ENCODE data around the gene CHAC1. TPM values are rescaled to one million over a fixed set of nuclear protein-coding genes. Genes with fewer than 3 reads are reported as not detected.
A peak's percentile ranks its signal among the peaks of the same experiment; 100 is the strongest.

The CHAC1 gene
- total RNA-seq, 2 experiments from 2014 or later = 19.8 to 20.2 TPM

DNA sequence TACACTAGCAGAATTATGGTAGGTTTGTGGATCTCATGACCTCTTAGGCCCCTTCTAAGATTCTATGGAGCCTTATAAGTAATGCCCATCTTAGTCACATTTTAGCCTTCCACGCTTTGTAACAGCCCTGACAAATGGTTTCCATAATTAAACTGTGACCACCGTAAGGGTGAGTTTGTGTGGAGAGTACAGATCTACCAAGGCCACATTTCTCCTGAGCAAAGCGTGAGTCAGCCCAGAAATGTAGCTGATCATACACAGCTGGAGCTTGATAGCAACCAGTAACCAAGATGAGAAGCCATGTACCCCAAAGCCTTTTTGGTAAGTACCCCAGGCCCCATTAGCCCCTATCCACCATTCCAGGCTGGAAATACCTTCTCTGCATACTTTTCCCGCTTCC is 31.7 kb downstream of the CHAC1 start:
- intact Hi-C loops (cut with micrococcal nuclease) = no loop called here
- no peaks in the 10 kb centered on the region for H3K27me3 Mint-ChIP-seq (ENCODE audit: low read depth)
- no peak overlapping the region for H3K4me3 Mint-ChIP-seq
- no peaks in the 10 kb centered on the region for H3K9me3 Mint-ChIP-seq
- no peak for DNase-seq
- peaks cover 50% of the 10 kb centered on the region for H3K36me3 Mint-ChIP-seq (ENCODE audit: low read depth)
- H3K27ac Mint-ChIP-seq = no peak overlapping the region
- CTCF ChIA-PET = interaction anchor here (1.0 kb wide), 1 partner anchor 8 kb away, joined by 3 read pairs; no protein-coding TSS in a partner anchor
- H3K4me1 Mint-ChIP-seq (ENCODE audit: low read depth) = peaks cover 1% of the 10 kb centered on the region

DNA sequence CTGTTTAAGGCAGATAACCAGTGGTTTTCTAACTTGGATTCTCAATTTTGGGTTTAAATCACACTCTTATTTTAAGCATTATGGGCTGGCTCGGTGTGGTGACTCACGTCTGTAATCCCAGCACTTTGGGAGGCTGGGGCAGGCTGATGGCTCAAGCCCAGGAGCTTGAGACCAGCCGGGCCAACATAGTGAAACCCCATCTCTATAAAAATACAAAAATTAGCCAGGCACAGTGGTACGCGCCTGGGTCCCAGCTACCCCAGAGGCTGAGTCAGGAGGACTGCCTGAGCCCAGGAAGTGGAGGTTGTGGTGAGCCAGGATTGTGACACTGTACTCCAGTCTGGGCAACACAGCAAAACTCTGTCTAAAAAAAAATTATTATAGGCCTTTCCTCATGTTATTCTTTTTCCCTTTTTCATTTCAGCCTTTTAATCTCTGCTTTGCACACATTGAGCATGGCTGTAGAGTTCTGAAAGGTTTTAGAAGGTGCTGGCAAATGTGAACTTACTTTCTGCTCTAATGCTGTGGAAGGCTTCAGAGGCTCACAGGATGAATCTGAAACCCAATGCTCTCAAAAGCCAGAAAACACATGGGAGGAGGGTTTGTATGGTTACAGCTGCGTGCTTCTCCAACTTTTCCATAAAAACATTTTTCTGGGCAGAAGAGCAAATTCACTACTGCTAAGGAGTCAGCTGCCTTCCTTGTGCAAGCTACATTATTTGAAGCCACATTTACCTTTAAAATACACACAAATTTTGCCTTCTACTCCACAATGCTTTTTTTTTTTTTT is 32.5 kb downstream of the CHAC1 start:
- H3K9me3 Mint-ChIP-seq = no peaks in the 10 kb centered on the region
- H3K36me3 Mint-ChIP-seq (ENCODE audit: low read depth) = peaks cover 50% of the 10 kb centered on the region
- peaks cover 9% of the 10 kb centered on the region for H3K4me1 Mint-ChIP-seq (ENCODE audit: low read depth)
- H3K27ac Mint-ChIP-seq = no peak overlapping the region
- CTCF ChIA-PET = interaction anchor here (1.0 kb wide), 1 partner anchor 8 kb away, joined by 3 read pairs; no protein-coding TSS in a partner anchor
- no peaks in the 10 kb centered on the region for H3K27me3 Mint-ChIP-seq (ENCODE audit: low read depth)
- no peak for DNase-seq
- H3K4me3 Mint-ChIP-seq = no peak overlapping the region
- intact Hi-C loops (cut with micrococcal nuclease) = no loop called here

DNA sequence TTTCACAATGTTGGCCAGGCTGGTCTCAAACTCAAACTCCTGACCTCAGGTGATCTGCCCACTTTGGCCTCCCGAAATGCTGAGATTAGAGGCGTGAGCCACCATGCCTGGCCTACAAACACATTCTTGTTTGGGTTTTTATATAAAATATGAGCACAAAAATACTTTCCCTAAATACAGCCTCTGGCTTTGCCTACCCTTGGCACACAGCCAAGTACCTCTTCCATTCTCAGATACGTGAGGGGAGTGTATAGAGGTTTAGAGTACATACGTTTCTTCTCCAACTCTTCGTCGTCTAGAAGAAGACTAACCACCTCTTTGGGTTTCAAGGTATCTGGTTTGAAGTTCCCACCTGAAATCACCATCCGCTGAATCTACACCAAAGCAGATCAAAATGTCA is 33.5 kb downstream of the CHAC1 start:
- Mint-ChIP-seq H3K9me3 (no peaks in the 10 kb centered on the region), H3K4me1 (ENCODE audit: low read depth) (peaks cover 15% of the 10 kb centered on the region), H3K27ac (no peak overlapping the region), H3K4me3 (no peak overlapping the region), H3K27me3 (ENCODE audit: low read depth) (no peaks in the 10 kb centered on the region), H3K36me3 (ENCODE audit: low read depth) (peaks cover 49% of the 10 kb centered on the region)
- CTCF ChIA-PET = no interaction called here
- intact Hi-C loops (cut with micrococcal nuclease) = no loop called here
- DNase-seq = no peak

DNA sequence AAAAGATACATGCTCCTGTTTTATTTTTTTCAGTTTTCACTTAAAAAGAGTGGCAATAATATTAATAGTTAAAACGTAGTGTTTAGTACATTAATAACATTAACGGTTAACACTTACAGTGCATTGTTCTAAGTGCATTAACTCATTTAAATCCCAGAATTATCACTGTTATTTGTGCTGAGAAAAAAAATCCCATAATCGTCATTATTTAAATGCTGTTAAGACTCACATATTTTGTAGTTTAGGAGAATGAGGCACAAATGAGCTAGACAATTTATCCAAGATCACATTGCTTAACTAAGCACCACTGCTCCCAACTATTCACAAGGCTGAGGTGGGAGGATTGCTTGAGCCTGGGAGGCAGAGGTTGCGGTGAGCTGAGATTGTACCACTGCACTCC is 34.9 kb downstream of the CHAC1 start:
- Mint-ChIP-seq H3K4me1 (ENCODE audit: low read depth) (peaks cover 15% of the 10 kb centered on the region), H3K36me3 (ENCODE audit: low read depth) (peaks cover 41% of the 10 kb centered on the region)
- intact Hi-C loops (cut with micrococcal nuclease) = no loop called here

DNA sequence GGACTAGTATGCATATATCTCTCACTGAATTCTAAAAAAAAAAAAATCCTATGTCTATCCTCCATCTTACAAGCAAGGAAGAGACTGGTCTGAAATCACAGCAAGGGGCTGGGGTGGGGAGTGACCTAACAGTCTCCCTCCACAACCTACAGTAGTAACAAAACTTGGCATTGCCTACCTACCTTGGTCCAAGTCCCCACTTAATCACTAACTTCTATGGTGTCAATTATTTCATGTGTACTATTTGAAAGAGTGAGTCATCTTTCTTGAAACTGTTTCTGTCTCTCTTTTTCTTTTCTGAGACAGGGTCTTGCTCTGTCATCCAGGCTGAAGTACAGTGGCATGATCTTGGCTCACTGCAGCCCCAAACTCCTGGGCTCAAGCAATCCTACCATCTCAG is 36.8 kb downstream of the CHAC1 start:
- CTCF ChIA-PET = interaction anchor here (1.3 kb wide), 1 partner anchor 83 kb away, joined by 3 read pairs; no protein-coding TSS in a partner anchor
- DNase-seq = no peak
- no peaks in the 10 kb centered on the region for H3K27me3 Mint-ChIP-seq (ENCODE audit: low read depth)
- peaks cover 15% of the 10 kb centered on the region for H3K4me1 Mint-ChIP-seq (ENCODE audit: low read depth)
- H3K27ac Mint-ChIP-seq = peak overlapping the region; percentile 48
- intact Hi-C loops (cut with micrococcal nuclease) = no loop called here
- no peak overlapping the region for H3K4me3 Mint-ChIP-seq
- peaks cover 32% of the 10 kb centered on the region for H3K36me3 Mint-ChIP-seq (ENCODE audit: low read depth)
- H3K9me3 Mint-ChIP-seq = no peaks in the 10 kb centered on the region

More for the DNA sequence above, 34.9 kb downstream of the CHAC1 start:
- Mint-ChIP-seq H3K27me3 (ENCODE audit: low read depth) (no peaks in the 10 kb centered on the region), H3K4me3 (no peak overlapping the region), H3K27ac (no peak overlapping the region), H3K9me3 (no peaks in the 10 kb centered on the region)
- CTCF ChIA-PET = interaction anchor here (1.0 kb wide), 1 partner anchor 46 kb away, joined by 3 read pairs; no protein-coding TSS in a partner anchor
- DNase-seq = no peak

DNA sequence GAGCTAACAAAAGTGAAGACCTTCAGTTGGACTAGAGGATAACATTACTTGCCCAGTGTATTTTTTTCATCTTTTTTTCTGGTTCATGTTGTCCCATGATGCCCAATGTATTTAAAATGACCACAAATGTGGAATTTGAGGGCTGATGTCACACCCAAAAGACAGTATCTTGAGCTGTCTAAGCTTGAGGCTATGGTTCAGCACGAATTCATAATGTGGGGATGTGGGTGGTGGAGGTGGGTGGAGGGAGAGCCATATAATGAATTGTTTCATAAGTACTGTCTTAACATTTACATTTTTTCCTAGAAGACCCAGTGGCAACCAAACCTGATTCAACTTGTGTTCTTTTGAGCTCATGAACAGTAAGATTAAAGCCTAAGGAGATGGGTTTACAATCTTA is 37.5 kb downstream of the CHAC1 start:
- intact Hi-C loops (cut with micrococcal nuclease) = no loop called here
- Mint-ChIP-seq H3K36me3 (ENCODE audit: low read depth) (peaks cover 35% of the 10 kb centered on the region), H3K27me3 (ENCODE audit: low read depth) (no peaks in the 10 kb centered on the region), H3K4me3 (no peak overlapping the region), H3K9me3 (no peaks in the 10 kb centered on the region), H3K27ac (no peak overlapping the region), H3K4me1 (ENCODE audit: low read depth) (peaks cover 15% of the 10 kb centered on the region)
- DNase-seq = no peak
- CTCF ChIA-PET = interaction anchor here (0.6 to 1.4 kb wide), 7 partner anchors 68 to 261 kb away, joined by 3 to 5 read pairs (median 3); no protein-coding TSS in a partner anchor

DNA sequence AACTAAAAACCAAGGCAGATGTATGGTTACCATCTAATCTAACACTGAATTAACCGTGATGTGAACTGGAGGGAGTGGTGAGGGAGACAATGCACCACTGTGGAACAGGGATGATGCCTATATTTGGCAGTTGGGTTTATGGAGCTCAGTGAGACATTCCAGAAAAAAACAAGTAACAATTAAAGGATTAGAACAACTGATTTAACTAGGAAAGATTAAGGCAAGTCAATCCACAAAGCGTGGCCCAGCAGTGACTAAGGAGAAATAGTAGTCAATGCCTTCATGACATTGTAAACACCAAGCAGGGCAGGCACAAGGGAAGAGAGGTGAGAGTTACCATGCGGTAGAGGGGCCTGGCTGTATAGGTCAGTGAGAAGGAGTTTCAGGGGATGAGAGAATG is 38.1 kb downstream of the CHAC1 start:
- CTCF ChIA-PET = interaction anchor here (0.6 to 1.4 kb wide), 5 partner anchors 67 to 193 kb away, joined by 3 to 5 read pairs (median 4); no protein-coding TSS in a partner anchor
- H3K36me3 Mint-ChIP-seq (ENCODE audit: low read depth) = peaks cover 37% of the 10 kb centered on the region
- no peak overlapping the region for H3K27ac Mint-ChIP-seq

DNA sequence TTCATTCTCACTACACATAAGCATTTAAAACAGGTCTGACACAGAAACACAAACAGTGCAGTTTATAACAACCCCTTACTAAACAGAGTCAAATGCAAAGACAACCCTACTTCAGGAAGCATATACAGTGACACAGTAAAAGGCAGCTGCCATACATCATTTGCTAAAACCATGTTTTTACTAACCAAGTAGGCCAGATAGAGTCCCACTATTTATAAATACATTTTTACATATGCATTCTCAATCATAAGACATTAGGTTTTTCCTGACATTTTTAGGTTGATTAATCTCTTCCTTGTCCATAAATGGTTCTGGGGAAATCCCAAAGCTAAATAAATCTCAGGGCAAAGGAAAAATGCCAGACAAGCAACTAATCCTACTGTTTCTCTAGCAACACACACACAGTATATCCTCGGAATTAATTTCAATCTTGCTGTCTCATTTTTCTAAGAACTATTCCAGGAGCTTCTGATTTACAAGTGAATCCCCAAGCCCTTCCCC is 39.0 kb downstream of the CHAC1 start:
- CTCF ChIA-PET = no interaction called here
- H3K4me1 Mint-ChIP-seq (ENCODE audit: low read depth) = peaks cover 15% of the 10 kb centered on the region
- no peak overlapping the region for H3K4me3 Mint-ChIP-seq
- no peak overlapping the region for H3K27ac Mint-ChIP-seq
- DNase-seq = no peak
- H3K27me3 Mint-ChIP-seq (ENCODE audit: low read depth) = no peaks in the 10 kb centered on the region
- H3K36me3 Mint-ChIP-seq (ENCODE audit: low read depth) = peaks cover 34% of the 10 kb centered on the region
- H3K9me3 Mint-ChIP-seq = no peaks in the 10 kb centered on the region
- intact Hi-C loops (cut with micrococcal nuclease) = no loop called here

More for the DNA sequence above, 38.1 kb downstream of the CHAC1 start:
- intact Hi-C loops (cut with micrococcal nuclease) = no loop called here
- no peak for DNase-seq
- Mint-ChIP-seq H3K9me3 (no peaks in the 10 kb centered on the region), H3K27me3 (ENCODE audit: low read depth) (no peaks in the 10 kb centered on the region), H3K4me3 (no peak overlapping the region), H3K4me1 (ENCODE audit: low read depth) (peaks cover 15% of the 10 kb centered on the region)

- intact Hi-C loops (cut with micrococcal nuclease) = no loop called here
- H3K4me3 Mint-ChIP-seq = no peak overlapping the region
- H3K9me3 Mint-ChIP-seq = no peaks in the 10 kb centered on the region
- peaks cover 15% of the 10 kb centered on the region for H3K4me1 Mint-ChIP-seq (ENCODE audit: low read depth)
- H3K27ac Mint-ChIP-seq = no peak overlapping the region
- CTCF ChIA-PET = no interaction called here
- H3K27me3 Mint-ChIP-seq (ENCODE audit: low read depth) = no peaks in the 10 kb centered on the region
- H3K36me3 Mint-ChIP-seq (ENCODE audit: low read depth) = peaks cover 32% of the 10 kb centered on the region
- no peak for DNase-seq
Observed at GRCh38 chr15:40992825-40993224, 39.6 kb downstream of the CHAC1 start.

DNA sequence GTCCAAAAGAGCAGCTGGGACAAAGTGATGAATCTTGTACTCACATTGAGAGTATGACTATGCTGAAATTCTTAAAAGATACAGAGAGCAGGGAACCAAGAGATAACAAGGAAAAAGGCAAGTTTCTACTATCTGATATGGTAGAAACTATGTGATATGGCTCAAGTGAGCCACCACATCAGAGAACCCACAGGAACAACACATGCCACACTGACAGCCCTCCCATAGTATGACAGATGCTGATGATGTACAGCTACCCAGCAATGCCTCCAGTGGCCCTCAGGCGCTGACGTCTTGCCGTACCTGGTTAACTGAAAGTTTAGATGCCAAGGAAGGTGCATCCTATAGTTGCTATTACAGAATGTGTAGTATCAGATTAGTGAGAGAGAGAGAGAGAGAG is 42.4 kb downstream of the CHAC1 start:
- intact Hi-C loops (cut with micrococcal nuclease) = no loop called here
- Mint-ChIP-seq H3K9me3 (no peaks in the 10 kb centered on the region), H3K27ac (no peak overlapping the region), H3K4me3 (no peak overlapping the region), H3K36me3 (ENCODE audit: low read depth) (peaks cover 23% of the 10 kb centered on the region), H3K4me1 (ENCODE audit: low read depth) (peaks cover 7% of the 10 kb centered on the region), H3K27me3 (ENCODE audit: low read depth) (no peaks in the 10 kb centered on the region)
- CTCF ChIA-PET = interaction anchor here (0.6 kb wide), 1 partner anchor 437 kb away, joined by 5 read pairs; no protein-coding TSS in a partner anchor
- DNase-seq = no peak

DNA sequence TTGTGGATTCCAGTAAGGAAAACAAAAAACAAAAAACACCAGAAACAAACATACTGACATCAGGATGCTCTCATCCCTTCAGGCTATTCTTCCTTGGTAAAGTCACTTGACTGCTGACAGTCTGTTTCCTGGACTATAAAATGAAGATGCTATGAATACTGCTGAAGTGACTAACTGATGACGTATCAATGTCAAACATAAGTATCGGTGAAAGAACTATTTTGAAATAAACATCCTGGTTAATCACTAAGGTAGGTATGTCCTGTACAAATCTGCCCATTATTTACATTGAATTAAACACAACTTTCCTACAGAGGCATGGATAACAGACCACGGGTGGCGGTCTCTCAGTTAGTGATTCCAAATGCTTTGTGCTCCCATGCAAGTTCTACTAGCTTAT is 45.9 kb downstream of the CHAC1 start:
- Mint-ChIP-seq H3K27me3 (ENCODE audit: low read depth) (no peaks in the 10 kb centered on the region), H3K4me3 (no peak overlapping the region), H3K4me1 (ENCODE audit: low read depth) (no peaks in the 10 kb centered on the region), H3K36me3 (ENCODE audit: low read depth) (peaks cover 20% of the 10 kb centered on the region), H3K27ac (no peak overlapping the region), H3K9me3 (no peaks in the 10 kb centered on the region)
- intact Hi-C loops (cut with micrococcal nuclease) = no loop called here
- CTCF ChIA-PET = no interaction called here
- no peak for DNase-seq

- no peak for DNase-seq
- Mint-ChIP-seq H3K9me3 (no peaks in the 10 kb centered on the region), H3K4me3 (no peak overlapping the region), H3K36me3 (ENCODE audit: low read depth) (peaks cover 19% of the 10 kb centered on the region), H3K4me1 (ENCODE audit: low read depth) (no peaks in the 10 kb centered on the region), H3K27ac (no peak overlapping the region), H3K27me3 (ENCODE audit: low read depth) (no peaks in the 10 kb centered on the region)
- CTCF ChIA-PET = interaction anchor here (0.6 to 1.4 kb wide), 2 partner anchors 96 to 194 kb away, joined by 3 read pairs; no protein-coding TSS in a partner anchor
- intact Hi-C loops (cut with micrococcal nuclease) = no loop called here
Observed at GRCh38 chr15:41001524-41002214, 48.4 kb downstream of the CHAC1 start.

All from activated naive CD4-positive, alpha-beta T cell treated with anti-CD3 and anti-CD28 coated beads for 36 hours (primary cell).